Fibroblast of villous mesenchyme (primary cell): ENCODE results near the gene TPM4. TPM values are rescaled to one million over a fixed set of nuclear protein-coding genes. Genes with fewer than 3 reads are reported as not detected.

Experiments
- DNase-seq: peaks from one replicate; pipeline ENCODE4 v3.0.0-alpha.2; 2010; ENCODE audit warnings: low read depth
- H3K4me3 ChIP-seq: 2 replicates; pipeline ENCODE4 v1.5.1; 2011; ENCODE audit warnings: low read depth, mild to moderate bottlenecking, low read length
- CTCF ChIP-seq: IDR thresholded peaks from 2 replicates; pipeline ENCODE4 v1.5.1; 2012; ENCODE audit warnings: low read depth, mild to moderate bottlenecking, low read length; ENCODE audit not compliant: insufficient read depth
- total RNA-seq: library from RNA; depleted of rRNA; stranded (reverse); fragments of >200 nt; gene quantifications from 2 replicates; pipeline ENCODE4 v1.2.3, GENCODE V29; 2012

The TPM4 gene
- total RNA-seq, 1 donor = 1,470 TPM

- DNase-seq = no peak
- H3K4me3 ChIP-seq = no peak overlapping the region
- no peak for TF ChIP-seq CTCF
These were observed 5.8 kb upstream of the TPM4 start for GRCh38 chr19:16070366-16070990.

- no peak for TF ChIP-seq CTCF
- H3K4me3 ChIP-seq = no peak overlapping the region
- DNase-seq = no peak
These were observed 5.1 kb upstream of the TPM4 start for GRCh38 chr19:16071072-16071691.

- DNase-seq = no peak
- H3K4me3 ChIP-seq = no peak overlapping the region
- TF ChIP-seq CTCF = no peak
These were observed 2.8 kb upstream of the TPM4 start for GRCh38 chr19:16073481-16073880.

GRCh38 chr19:16073988-16074387, 2.3 kb upstream of the TPM4 start:
- H3K4me3 ChIP-seq = no peak overlapping the region
- DNase-seq = no peak
- TF ChIP-seq CTCF = no peak

- DNase-seq = no peak
- TF ChIP-seq CTCF = no peak
- no peak overlapping the region for H3K4me3 ChIP-seq
These were observed 1.6 kb upstream of the TPM4 start for GRCh38 chr19:16074488-16075365.

GRCh38 chr19:16075430-16076153, 703 bp upstream of the TPM4 start:
- DNase-seq = peak; percentile 57
- peak overlapping the region; percentile 78 for H3K4me3 ChIP-seq
- no peak for TF ChIP-seq CTCF
